Activated naive CD8-positive, alpha-beta T cell (primary cell): Measurements from ENCODE around the gene MRPL42.
A peak's percentile ranks its signal among the peaks of the same experiment; 100 is the strongest.

Experiments
- H3K27ac Mint-ChIP-seq: one replicate; pipeline ENCODE4 v1.8.0; 2021; ENCODE audit warnings: mixed read lengths
- H3K27me3 Mint-ChIP-seq: one replicate; pipeline ENCODE4 v1.8.0; 2021; ENCODE audit warnings: mixed read lengths
- H3K36me3 Mint-ChIP-seq: one replicate; pipeline ENCODE4 v1.8.0; 2021; ENCODE audit warnings: mixed read lengths
- H3K4me1 Mint-ChIP-seq: one replicate; pipeline ENCODE4 v1.8.0; 2021; ENCODE audit warnings: low read depth, mixed read lengths
- H3K4me3 Mint-ChIP-seq: one replicate; pipeline ENCODE4 v1.8.0; 2021; ENCODE audit warnings: mild to moderate bottlenecking, mixed read lengths
- H3K9me3 Mint-ChIP-seq: one replicate; pipeline ENCODE4 v1.8.0; 2021; ENCODE audit warnings: low read depth, mixed read lengths

MRPL42 gene

DNA sequence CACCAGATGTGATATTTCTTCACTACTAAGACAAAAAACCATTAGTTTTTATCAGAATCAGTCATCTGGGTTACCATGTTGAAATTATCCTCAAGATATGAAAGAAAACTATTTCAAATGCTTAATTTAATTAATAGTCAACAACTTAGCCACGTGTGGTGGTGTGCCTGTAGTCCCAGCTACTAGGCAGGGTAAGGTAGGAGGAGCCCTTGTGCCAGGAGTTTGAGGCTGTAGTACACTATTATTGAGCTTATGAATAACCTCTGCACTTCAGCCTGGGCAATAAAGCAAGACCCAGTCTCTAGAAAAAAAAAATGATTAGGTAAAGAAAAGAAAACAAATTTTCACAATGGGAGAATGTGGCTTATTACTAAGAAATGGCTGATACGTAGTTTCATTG lies 33.4 kb downstream of the MRPL42 start:
- Mint-ChIP-seq H3K36me3 (peaks cover 6% of the 10 kb centered on the region), H3K9me3 (no peaks in the 10 kb centered on the region), H3K4me3 (no peak overlapping the region), H3K27ac (no peak overlapping the region), H3K27me3 (no peaks in the 10 kb centered on the region), H3K4me1 (peaks cover 5% of the 10 kb centered on the region)

DNA sequence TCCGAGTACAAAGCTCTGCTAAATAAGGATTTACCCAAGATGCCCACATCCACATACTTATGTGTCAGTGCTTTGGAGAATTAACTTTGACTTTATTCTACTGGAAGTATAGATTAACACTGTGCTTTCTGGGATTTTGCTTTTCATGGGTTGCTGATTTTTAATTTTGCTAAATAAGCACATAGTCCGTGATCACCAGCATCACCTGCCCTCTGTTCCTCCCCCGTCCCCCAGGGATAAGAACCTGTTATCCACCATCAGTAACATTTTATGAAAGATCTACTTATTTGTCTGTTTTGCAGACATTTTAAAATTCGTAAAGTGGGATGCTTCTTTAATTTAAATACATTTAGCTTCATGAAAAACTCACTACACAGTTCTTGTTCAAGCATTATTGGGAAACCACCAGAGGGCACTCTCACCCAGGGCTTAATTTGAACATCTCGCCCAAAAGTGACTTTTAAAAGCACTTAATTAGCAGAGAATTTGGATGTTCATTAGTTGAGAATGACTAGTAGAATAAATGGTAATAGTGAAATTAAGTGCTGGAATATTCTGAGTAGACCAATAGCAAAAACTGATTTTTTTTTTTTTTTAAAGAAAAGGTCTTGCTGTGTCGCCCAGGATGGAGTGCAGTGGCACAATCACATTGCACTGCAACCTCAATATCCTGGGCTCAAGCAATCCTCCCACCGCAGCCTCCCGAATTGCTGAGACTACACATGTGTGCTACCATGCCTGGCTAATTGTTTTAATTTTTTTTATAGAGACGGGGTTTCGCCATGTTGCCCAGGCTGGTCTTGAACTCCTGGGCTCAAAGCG lies 35.7 kb downstream of the MRPL42 start:
- Mint-ChIP-seq H3K9me3 (no peaks in the 10 kb centered on the region), H3K4me1 (peaks cover 9% of the 10 kb centered on the region), H3K27ac (peak overlapping the region; percentile 64), H3K36me3 (peaks cover 6% of the 10 kb centered on the region), H3K4me3 (no peak overlapping the region), H3K27me3 (no peaks in the 10 kb centered on the region)

GRCh38 chr12:93507165-93507564 lies 39.9 kb downstream of the MRPL42 start:
- peaks cover 10% of the 10 kb centered on the region for H3K36me3 Mint-ChIP-seq
- peaks cover 9% of the 10 kb centered on the region for H3K4me1 Mint-ChIP-seq
- no peak overlapping the region for H3K27ac Mint-ChIP-seq
- no peaks in the 10 kb centered on the region for H3K27me3 Mint-ChIP-seq
- no peaks in the 10 kb centered on the region for H3K9me3 Mint-ChIP-seq
- H3K4me3 Mint-ChIP-seq = no peak overlapping the region

- Mint-ChIP-seq H3K9me3 (no peaks in the 10 kb centered on the region), H3K27me3 (no peaks in the 10 kb centered on the region), H3K27ac (no peak overlapping the region), H3K4me1 (peaks cover 9% of the 10 kb centered on the region), H3K36me3 (peaks cover 9% of the 10 kb centered on the region), H3K4me3 (no peak overlapping the region)
Measured at GRCh38 chr12:93509506-93509905, 42.2 kb downstream of the MRPL42 start.

- Mint-ChIP-seq H3K9me3 (no peaks in the 10 kb centered on the region), H3K27me3 (no peaks in the 10 kb centered on the region), H3K36me3 (peaks cover 5% of the 10 kb centered on the region), H3K4me1 (no peaks in the 10 kb centered on the region), H3K4me3 (no peak overlapping the region), H3K27ac (no peak overlapping the region)
Measured at GRCh38 chr12:93514853-93515252, 47.5 kb downstream of the MRPL42 start.

GRCh38 chr12:93518725-93519124 lies 51.4 kb downstream of the MRPL42 start:
- peaks cover 3% of the 10 kb centered on the region for H3K36me3 Mint-ChIP-seq
- no peaks in the 10 kb centered on the region for H3K9me3 Mint-ChIP-seq
- no peaks in the 10 kb centered on the region for H3K4me1 Mint-ChIP-seq
- no peak overlapping the region for H3K4me3 Mint-ChIP-seq
- H3K27ac Mint-ChIP-seq = no peak overlapping the region
- no peaks in the 10 kb centered on the region for H3K27me3 Mint-ChIP-seq

DNA sequence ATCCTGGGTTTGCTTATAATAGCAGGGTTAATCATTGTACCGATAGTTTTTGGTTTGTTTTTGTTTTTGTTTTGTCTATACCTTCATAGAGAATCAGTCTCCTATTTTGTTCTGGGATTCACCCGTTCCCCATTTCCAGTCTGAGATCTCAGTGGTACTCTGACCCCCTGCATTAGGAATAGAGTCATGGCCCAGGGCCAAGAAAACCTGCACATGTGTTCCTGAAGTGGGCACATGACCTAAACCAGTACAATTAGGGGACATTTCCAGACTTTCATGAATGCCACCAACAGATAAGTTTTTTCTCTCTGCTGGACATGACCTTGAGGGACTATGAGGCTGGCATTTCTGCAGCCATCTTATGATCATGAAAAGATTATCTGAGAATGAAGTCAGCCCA lies 52.5 kb downstream of the MRPL42 start:
- peaks cover 3% of the 10 kb centered on the region for H3K36me3 Mint-ChIP-seq
- no peaks in the 10 kb centered on the region for H3K4me1 Mint-ChIP-seq
- no peak overlapping the region for H3K27ac Mint-ChIP-seq
- H3K9me3 Mint-ChIP-seq = no peaks in the 10 kb centered on the region
- H3K4me3 Mint-ChIP-seq = no peak overlapping the region
- peaks cover 5% of the 10 kb centered on the region for H3K27me3 Mint-ChIP-seq

DNA sequence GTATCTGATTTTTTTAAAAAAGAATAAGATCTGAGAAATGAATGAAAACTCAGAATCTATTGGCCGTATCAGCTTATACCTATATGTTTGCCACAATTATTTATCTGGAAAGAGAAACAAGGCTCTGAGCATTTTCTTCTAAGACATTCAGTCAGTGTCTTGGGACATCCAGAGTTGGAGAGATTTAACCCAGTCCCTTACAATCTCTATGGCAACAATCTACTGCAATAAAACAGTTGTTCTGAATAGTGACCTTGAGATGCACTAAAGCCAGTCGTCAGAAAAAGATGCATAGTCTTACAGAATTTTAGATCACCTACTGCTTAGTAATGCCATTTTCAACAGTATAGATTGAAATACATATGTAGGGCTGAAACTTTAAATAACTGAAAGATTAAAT lies 53.1 kb downstream of the MRPL42 start:
- no peak overlapping the region for H3K4me3 Mint-ChIP-seq
- H3K4me1 Mint-ChIP-seq = no peaks in the 10 kb centered on the region
- H3K27me3 Mint-ChIP-seq = peaks cover 5% of the 10 kb centered on the region
- H3K27ac Mint-ChIP-seq = no peak overlapping the region
- no peaks in the 10 kb centered on the region for H3K36me3 Mint-ChIP-seq
- H3K9me3 Mint-ChIP-seq = no peaks in the 10 kb centered on the region

DNA sequence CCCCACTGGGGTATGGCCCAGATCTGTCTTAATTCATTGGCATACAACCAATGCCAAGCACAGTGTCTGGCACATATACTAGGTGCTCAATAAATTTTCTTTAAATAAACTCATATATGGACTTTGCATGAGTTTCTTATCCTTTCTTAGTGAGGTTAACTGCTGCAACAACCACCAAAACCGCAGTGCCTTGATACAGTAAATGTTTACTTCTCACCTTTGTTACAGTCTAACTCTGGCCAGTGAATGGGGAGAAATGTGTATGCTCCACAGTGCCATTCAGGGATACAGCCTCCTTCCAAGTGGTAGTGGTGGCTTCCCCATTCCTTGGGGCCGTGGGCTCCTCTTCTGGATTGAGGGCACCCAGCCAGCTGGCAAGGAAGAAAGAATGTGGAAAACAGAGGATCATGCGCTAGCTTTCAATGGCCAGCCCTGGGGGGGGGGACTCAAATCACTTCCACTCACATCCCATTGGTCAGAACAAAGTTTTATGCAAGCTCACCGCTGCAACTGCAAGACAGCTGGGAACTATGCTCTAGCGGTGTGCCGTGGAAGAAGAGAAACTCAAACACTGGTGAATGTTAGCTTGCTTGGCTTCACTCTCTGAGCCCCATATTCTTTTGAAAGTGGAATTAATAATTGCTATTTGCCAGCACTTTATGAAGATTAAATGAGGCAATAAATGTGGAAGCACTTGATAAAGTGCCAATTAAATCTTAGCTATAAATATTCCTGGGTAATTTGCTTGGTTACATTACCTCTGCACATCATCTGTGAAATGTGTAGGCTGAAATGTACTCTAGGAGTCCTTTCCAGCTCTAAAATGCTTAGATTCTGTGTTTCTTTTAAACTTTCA lies 54.1 kb downstream of the MRPL42 start:
- peaks cover 8% of the 10 kb centered on the region for H3K27me3 Mint-ChIP-seq
- H3K4me3 Mint-ChIP-seq = no peak overlapping the region
- H3K27ac Mint-ChIP-seq = no peak overlapping the region
- H3K4me1 Mint-ChIP-seq = no peaks in the 10 kb centered on the region
- no peaks in the 10 kb centered on the region for H3K9me3 Mint-ChIP-seq
- no peaks in the 10 kb centered on the region for H3K36me3 Mint-ChIP-seq

- Mint-ChIP-seq H3K4me1 (no peaks in the 10 kb centered on the region), H3K36me3 (no peaks in the 10 kb centered on the region), H3K27me3 (peaks cover 8% of the 10 kb centered on the region), H3K9me3 (no peaks in the 10 kb centered on the region), H3K27ac (no peak overlapping the region), H3K4me3 (no peak overlapping the region)
Measured at GRCh38 chr12:93524386-93525133, 57.2 kb downstream of the MRPL42 start.

DNA sequence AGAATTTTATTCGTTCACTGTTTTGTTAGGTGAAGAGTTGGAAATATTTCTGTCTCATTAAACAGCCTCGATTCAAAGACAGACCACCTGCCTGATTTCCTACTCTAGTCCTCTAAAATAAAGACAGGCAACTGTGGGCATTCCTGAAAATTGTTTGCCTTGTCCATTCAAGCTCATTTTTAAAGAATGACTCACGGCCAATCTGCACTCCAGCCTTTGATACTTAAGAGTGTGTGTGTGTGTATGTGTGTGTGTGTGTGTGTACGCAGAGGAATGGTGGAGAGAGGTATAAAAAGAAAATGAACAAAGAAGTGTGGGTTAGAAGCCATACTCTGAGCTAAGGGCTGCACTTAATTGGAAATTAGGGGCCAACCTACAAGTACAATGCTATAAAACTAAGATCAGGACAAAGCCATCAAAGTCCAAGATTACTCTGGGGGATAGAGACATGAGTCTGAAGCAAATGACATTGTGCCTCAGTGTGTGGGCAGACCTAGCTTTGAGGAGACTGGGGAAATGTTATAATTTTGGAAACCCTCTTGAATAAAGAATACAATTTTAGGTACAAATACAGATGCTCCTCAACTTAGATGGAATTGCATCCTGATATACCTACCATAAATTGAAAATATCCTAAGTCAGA lies 59.6 kb downstream of the MRPL42 start:
- no peak overlapping the region for H3K4me3 Mint-ChIP-seq
- H3K36me3 Mint-ChIP-seq = no peaks in the 10 kb centered on the region
- no peaks in the 10 kb centered on the region for H3K9me3 Mint-ChIP-seq
- peaks cover 11% of the 10 kb centered on the region for H3K4me1 Mint-ChIP-seq
- peaks cover 8% of the 10 kb centered on the region for H3K27me3 Mint-ChIP-seq
- H3K27ac Mint-ChIP-seq = no peak overlapping the region

DNA sequence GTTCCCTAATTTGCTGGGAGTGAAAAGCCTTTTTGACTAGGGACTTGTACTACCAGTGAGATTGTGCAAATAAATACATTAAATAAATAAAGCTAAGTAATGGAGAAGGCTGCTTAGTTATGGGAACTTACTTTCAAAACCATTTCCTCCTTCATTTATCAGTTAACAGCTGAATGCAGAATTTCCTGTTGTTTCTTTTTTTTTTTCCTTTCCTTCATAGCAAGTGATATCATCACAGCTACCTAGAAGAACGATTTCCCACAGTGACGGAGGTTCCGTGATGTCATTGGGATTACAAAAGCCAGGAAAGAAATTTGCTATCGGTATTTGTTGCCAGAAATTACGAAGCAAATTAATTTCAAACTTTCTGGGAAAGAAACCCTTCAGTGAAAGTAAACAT lies 63.0 kb downstream of the MRPL42 start:
- Mint-ChIP-seq H3K4me3 (no peak overlapping the region), H3K27me3 (peaks cover 2% of the 10 kb centered on the region), H3K4me1 (peaks cover 11% of the 10 kb centered on the region), H3K36me3 (no peaks in the 10 kb centered on the region), H3K9me3 (no peaks in the 10 kb centered on the region), H3K27ac (no peak overlapping the region)

- Mint-ChIP-seq H3K4me1 (peaks cover 24% of the 10 kb centered on the region), H3K27ac (no peak overlapping the region), H3K27me3 (no peaks in the 10 kb centered on the region), H3K36me3 (no peaks in the 10 kb centered on the region), H3K4me3 (no peak overlapping the region), H3K9me3 (no peaks in the 10 kb centered on the region)
Measured at GRCh38 chr12:93533310-93533709, 66.0 kb downstream of the MRPL42 start.

DNA sequence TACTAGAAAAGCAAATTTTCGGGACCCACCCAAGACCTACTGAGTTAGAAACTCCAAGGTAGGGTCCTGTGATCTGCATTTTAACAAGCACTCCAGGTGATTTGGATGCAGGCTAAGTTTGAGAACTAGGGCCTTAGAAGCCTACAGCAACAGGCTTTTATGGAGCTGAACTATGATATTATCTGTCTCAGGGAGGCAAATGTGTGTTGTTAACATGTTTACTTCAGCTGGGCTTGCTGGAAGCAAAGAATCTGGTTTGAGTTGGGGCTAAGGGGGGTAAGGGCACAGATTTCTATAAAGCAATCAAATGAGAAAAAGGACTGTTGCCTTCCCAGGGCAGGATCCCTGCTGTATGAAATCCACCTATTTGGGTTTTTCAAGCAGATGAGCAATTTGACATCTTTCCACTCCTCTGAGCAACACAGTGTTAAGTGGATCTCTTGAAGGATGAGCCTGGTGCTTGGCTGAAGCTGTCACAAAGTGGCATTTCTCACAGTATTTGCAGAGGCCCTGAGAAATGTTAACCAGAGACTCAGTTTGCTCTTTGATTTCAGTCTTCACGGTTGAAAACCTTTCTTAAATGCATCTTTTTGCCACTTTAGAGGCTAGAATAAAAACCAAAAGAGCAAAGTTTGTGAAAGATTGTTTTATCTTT lies 68.9 kb downstream of the MRPL42 start:
- H3K4me3 Mint-ChIP-seq = no peak overlapping the region
- no peaks in the 10 kb centered on the region for H3K36me3 Mint-ChIP-seq
- H3K27me3 Mint-ChIP-seq = no peaks in the 10 kb centered on the region
- H3K4me1 Mint-ChIP-seq = peaks cover 23% of the 10 kb centered on the region
- H3K27ac Mint-ChIP-seq = no peak overlapping the region
- H3K9me3 Mint-ChIP-seq = no peaks in the 10 kb centered on the region
